ENCODE measurements around the gene ST3GAL3.

DNA sequence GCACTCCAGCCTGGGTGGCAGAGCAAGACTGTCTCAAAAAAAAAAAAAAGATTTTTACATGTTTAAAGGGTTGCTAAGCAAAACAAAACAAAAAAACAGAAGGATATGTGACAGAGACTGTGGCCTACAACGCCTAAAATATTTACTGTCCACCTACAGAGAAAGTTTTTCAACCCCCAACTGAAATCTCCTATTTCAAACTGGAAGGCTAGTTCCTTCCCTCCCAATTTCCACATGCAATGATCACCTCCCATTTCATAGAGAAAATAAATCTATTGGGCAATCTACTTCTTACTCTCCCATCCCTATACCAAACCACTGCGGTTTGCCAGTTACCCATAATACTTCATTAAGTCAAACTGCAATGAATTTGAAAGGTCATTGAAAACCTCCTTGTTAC lies 74.2 kb downstream of the ST3GAL3 start:
- TF ChIP-seq, protein P1, sequence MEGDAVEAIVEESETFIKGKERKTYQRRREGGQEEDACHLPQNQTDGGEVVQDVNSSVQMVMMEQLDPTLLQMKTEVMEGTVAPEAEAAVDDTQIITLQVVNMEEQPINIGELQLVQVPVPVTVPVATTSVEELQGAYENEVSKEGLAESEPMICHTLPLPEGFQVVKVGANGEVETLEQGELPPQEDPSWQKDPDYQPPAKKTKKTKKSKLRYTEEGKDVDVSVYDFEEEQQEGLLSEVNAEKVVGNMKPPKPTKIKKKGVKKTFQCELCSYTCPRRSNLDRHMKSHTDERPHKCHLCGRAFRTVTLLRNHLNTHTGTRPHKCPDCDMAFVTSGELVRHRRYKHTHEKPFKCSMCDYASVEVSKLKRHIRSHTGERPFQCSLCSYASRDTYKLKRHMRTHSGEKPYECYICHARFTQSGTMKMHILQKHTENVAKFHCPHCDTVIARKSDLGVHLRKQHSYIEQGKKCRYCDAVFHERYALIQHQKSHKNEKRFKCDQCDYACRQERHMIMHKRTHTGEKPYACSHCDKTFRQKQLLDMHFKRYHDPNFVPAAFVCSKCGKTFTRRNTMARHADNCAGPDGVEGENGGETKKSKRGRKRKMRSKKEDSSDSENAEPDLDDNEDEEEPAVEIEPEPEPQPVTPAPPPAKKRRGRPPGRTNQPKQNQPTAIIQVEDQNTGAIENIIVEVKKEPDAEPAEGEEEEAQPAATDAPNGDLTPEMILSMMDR (IDR thresholded peaks at IDR 0.05; ENCODE audit: borderline replicate concordance, extremely low read depth, low read length, poor library complexity, severe bottlenecking), result no peak
- no peak for TF ChIP-seq EZH2 (IDR thresholded peaks at IDR 0.05; ENCODE audit: borderline replicate concordance, low read depth, low read length, severe bottlenecking)

Measured in DND-41 (cell line).